Tibial nerve (tissue), 3 donors: ENCODE measurements around the gene TBCCD1.

Source experiments
- CTCF ChIP-seq, 5 experiments: fragments of 200-600 bp in 3 of 5; fragments of 450-650 bp in 2 of 5; sonication (generic) in 3 of 5; IDR thresholded peaks; one replicate each; pipeline ENCODE4 v1.5.1; 2016 to 2019; ENCODE audit warnings: antibody characterized with exemption in 5 of 5, mild to moderate bottlenecking in 3 of 5, moderate library complexity in 2 of 5
- POLR2A ChIP-seq, 2 donors: fragments of 450-650 bp; IDR thresholded peaks; one replicate each; pipeline ENCODE4 v1.6.1; 2017; ENCODE audit warnings: antibody characterized with exemption in 2 of 2, mild to moderate bottlenecking in 2 of 2, moderate library complexity in 2 of 2

- TF ChIP-seq CTCF (IDR thresholded peaks at IDR 0.05) (no peak), POLR2A (IDR thresholded peaks at IDR 0.05) (no peak)
These were observed 53.8 kb downstream of the TBCCD1 start for GRCh38 chr3:186513386-186513785.
